ENCODE data around the gene MAP3K15.

Gene MAP3K15

DNA sequence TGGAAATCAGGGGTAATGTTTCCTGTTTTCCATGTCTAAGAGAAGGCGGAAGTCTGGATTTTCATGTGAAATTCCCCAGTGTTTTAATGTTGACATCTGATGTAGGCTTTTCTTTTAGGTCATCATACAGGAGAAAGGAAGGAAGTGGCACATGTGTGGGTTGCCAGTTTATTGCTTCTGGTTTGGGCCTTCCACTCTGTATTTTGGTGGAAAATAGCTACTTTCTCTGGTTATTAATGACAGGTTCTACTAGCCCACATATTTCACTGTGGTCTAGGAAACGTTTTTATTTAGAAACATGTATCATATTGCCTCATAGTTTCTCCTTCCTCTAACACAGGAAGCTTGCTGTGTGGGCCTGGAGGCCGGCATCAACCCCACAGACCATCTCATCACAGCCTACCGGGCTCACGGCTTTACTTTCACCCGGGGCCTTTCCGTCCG, 164.3 kb downstream of the MAP3K15 start:
- TF ChIP-seq, protein P1, sequence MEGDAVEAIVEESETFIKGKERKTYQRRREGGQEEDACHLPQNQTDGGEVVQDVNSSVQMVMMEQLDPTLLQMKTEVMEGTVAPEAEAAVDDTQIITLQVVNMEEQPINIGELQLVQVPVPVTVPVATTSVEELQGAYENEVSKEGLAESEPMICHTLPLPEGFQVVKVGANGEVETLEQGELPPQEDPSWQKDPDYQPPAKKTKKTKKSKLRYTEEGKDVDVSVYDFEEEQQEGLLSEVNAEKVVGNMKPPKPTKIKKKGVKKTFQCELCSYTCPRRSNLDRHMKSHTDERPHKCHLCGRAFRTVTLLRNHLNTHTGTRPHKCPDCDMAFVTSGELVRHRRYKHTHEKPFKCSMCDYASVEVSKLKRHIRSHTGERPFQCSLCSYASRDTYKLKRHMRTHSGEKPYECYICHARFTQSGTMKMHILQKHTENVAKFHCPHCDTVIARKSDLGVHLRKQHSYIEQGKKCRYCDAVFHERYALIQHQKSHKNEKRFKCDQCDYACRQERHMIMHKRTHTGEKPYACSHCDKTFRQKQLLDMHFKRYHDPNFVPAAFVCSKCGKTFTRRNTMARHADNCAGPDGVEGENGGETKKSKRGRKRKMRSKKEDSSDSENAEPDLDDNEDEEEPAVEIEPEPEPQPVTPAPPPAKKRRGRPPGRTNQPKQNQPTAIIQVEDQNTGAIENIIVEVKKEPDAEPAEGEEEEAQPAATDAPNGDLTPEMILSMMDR (IDR thresholded peaks at IDR 0.05; ENCODE audit: low read depth, low read length): no peak

DNA sequence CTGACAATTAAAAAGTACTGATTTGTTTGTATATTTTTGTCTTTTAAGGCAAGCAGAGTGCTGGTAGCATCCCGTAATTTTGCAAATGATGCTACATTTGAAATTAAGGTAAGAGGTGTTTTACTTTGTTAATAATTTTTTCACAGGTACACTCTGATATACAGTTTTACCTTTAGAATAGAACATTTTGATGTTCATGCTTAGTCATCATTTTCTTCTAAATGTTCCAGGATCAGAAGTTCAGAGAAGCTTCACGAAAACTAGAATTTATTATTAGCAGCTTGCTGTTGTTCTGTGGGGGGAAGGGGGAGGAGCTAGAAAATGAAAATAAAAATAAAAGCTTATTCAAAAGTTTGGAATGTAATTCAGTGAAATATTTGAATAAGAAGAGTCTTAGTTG, 166.0 kb downstream of the MAP3K15 start:
- DNase-seq (ENCODE audit: extremely low read depth, low read depth): no peak

More for the DNA sequence above, 164.3 kb downstream of the MAP3K15 start:
- DNase-seq (ENCODE audit: extremely low read depth, low read depth): no peak

DNA sequence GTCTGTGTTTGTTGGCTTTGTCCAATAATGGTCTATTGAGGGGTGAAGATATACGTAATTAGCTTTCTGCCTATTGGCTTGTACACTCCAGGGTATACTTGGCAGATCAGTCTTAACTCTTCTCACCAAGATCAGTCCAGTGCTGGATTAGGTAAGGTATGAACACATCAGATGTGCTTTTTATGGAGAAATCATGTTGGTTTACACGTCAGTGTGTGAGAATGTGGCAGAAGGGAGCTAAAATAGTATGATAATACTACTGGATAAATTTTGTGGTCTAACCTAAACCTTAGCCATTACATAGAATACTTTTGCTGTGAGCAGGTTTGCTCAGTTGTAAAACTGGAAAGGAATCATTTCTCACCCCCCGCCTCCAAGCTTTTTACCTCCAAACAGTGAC, 167.4 kb downstream of the MAP3K15 start:
- DNase-seq (ENCODE audit: extremely low read depth, low read depth): no peak
- TF ChIP-seq, protein P1 (IDR thresholded peaks at IDR 0.05; ENCODE audit: low read depth, low read length): no peak

More for the DNA sequence above, 166.0 kb downstream of the MAP3K15 start:
- TF ChIP-seq, protein P1 (IDR thresholded peaks at IDR 0.05; ENCODE audit: low read depth, low read length): no peak

DNA sequence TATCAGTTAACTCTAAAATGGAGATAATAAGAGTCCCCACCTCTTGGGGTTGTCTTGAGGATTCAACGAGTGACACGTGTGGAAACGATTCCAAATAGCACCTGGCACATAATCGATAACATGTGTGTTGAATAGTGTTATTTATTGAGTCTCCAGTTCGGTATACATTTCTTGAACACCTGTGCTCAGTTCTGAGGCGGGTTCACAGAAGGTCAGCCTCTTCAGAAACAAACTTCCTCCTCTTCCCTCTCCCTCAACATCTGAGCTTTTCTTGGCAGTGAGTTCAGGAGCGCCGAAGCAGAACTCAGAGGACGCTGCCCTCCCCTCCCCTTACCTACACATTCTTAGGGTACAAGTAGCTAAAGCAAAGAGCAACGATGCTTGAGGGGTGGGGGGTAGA, 170.6 kb downstream of the MAP3K15 start:
- DNase-seq (ENCODE audit: extremely low read depth, low read depth): no peak
- TF ChIP-seq, protein P1 (IDR thresholded peaks at IDR 0.05; ENCODE audit: low read depth, low read length): no peak

DNA sequence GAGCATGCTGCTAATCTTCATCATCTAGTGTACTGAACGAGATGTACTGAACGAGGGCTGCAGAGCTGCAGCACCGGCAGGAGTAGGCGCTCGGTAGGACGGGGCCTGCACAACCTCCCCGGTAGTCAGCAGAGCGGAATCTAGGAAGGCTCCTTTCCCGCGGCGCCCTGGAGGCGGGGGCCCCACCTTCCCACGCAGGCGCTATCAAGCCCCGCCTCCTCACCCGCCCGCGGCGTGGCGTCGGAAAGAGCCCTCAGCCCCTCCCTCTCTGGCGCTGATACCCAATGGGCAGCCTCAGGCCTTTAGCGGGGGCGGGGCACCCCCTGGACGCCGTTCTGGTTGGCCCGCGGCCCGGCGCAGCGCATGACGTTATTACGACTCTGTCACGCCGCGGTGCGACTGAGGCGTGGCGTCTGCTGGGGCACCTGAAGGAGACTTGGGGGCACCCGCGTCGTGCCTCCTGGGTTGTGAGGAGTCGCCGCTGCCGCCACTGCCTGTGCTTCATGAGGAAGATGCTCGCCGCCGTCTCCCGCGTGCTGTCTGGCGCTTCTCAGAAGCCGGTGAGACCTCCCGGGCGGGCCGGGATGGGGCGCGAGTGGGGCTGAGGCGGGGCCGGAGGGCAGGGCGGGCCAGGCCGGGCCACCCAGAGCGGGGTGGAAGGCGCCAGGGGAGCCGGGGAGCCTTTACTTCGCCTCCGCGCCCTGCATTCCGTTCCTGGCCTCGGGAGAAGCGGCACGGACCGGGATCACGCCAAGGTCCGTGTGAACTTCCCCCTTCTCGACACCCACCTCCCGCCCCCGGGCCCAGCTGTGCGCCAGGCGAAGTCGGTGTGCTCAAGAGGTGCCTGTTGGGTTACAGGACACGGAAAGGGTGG, 171.5 kb downstream of the MAP3K15 start, which contains the start of gene PDHA1:
Gene PDHA1, plus strand, starts transcription at position 393 of the 874 bp plus-strand sequence. Its CDS starts 111 bp downstream, at position 504.
- TF ChIP-seq, protein P1 (IDR thresholded peaks at IDR 0.05; ENCODE audit: low read depth, low read length): no peak

DNA sequence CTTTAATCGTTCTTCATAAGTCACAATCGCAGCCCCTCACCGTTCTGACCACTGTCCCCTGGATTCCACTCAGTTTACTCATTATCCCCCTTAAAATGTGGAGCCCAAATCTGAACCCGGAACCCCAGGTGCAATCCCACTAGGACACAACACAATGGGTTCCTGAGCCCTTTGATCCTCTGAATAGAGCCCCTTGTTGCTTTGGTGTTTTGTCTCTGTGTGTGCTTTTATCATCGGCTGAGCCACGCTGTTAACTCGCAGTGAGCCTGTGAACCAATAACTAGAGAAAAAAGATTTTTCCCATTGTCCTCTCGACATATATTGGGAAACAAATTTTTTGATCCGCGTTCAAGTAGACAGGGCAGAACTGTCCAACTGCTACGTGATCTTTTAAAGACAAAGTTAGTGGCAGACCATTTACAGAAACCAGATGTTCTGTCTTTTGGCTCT, 172.2 kb downstream of the MAP3K15 start:
- no peak for DNase-seq (ENCODE audit: extremely low read depth, low read depth)
- TF ChIP-seq, protein P1 (IDR thresholded peaks at IDR 0.05; ENCODE audit: low read depth, low read length): no peak

More for the DNA sequence above, 171.5 kb downstream of the MAP3K15 start, which contains the start of gene PDHA1:
- DNase-seq (ENCODE audit: extremely low read depth, low read depth): peak; percentile 68

DNA sequence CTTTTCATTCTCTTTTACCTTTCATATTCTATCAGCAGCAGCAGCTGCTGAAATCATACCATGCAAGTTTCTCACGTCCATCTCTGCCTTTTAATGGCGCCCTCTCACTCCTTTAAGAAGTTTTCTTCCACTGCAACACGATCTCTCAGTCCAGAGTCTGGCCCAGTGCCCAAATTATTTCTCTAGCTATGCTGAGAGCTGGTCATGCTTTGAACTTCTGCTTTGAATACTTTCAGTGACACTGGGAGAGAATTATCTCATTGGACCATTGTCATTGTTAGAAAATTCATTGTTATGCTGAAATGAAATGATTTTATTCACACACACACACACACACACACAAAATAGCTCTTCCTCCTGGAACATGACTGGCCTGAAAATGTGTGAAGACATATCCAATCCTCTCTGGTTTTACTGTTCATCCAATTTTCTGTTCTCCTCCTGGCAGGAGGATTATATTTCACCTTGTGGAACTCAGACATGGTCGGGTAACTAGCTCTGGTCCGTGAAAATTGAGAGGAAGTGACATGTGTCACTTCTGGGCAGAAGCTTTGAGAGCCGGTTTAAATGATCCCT, 172.9 kb downstream of the MAP3K15 start:
- TF ChIP-seq, protein P1 (IDR thresholded peaks at IDR 0.05; ENCODE audit: low read depth, low read length): no peak
- no peak for DNase-seq (ENCODE audit: extremely low read depth, low read depth)

Measured in AG09319 (cell line).